AG08395 (cell line): Measurements from ENCODE around the gene MINPP1.
"Not testable (repeated sequence)": the region's sequence is repeated elsewhere in the genome, so short reads cannot be mapped to it uniquely, and the experiment has no call there.

ENCODE experiments used
- DNase-seq: peaks from one replicate; pipeline ENCODE4 v3.0.0; 2012; ENCODE audit warnings: mixed read lengths, low spot score

Gene MINPP1

DNA sequence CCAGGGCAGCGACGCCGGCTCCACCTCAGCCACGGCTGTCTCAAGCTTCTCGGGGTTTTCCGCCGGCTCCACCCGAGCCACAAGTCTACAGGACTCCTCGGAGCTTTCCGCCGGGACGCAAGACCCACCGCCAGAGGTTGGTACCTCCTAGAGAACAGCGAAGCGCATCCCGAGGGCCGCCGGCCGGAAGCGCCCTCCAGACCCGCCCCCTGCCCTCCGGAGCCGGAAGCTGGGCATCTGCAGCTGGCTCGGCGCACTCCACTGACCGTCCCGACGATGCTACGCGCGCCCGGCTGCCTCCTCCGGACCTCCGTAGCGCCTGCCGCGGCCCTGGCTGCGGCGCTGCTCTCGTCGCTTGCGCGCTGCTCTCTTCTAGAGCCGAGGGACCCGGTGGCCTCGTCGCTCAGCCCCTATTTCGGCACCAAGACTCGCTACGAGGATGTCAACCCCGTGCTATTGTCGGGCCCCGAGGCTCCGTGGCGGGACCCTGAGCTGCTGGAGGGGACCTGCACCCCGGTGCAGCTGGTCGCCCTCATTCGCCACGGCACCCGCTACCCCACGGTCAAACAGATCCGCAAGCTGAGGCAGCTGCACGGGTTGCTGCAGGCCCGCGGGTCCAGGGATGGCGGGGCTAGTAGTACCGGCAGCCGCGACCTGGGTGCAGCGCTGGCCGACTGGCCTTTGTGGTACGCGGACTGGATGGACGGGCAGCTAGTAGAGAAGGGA is at the start of gene MINPP1:
Gene MINPP1, plus strand, starts transcription at position 254 of the 726 bp plus-strand sequence. Its CDS starts 23 bp downstream, at position 277.
- peak; percentile 93 for DNase-seq

DNA sequence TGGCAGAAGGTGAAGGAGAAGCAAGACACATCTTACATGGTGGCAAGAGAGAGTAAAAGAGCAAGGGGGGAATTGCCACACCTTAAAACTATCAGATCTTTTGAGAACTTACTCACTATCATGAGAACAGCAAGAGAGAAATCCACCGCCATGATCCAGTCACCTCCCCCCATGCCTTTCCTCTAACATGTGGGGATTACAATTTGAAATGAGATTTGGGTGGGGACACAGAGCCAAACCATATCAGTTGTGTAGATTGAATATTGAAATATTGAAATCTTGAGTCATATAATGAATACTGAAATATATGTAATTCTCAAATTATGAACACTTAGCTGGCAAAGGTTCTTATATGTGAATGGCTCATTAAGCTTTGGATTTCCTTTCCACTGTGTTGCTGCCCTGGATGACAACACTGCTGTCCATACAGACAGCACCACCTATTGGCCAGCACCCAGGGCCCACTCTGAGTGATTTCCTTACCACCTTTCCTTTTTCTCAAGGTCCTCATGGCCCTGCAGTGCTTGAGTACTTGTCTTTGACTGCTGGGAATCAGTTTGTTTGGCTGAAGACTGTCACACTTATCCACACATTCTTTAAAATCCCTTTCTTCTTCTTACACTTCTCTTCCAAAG is 48.0 kb upstream of the MINPP1 start:
- DNase-seq: not testable (repeated sequence)

- not testable (repeated sequence) for DNase-seq
Measured at GRCh38 chr10:87461751-87462150, 42.9 kb upstream of the MINPP1 start.

DNA sequence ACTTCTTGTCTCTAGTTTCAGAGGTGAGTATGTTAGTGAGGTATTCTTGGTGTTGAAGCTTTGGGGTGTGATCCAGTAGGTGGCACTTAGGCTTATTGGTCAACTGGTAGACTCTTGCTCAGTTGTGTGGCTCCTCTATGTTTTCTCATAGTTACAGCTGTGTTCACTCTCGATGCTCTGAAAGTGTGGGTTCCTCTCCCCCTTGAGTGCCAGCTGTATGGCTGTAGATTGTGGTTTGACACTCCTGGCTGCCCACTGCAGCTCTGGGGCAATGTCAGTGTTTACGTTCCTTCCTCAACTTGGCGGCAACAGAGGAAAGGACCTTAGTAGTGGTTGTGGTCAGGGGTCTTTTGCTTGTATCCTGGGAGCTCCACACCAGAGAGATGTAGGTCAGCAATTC is 37.8 kb upstream of the MINPP1 start:
- not testable (repeated sequence) for DNase-seq

DNA sequence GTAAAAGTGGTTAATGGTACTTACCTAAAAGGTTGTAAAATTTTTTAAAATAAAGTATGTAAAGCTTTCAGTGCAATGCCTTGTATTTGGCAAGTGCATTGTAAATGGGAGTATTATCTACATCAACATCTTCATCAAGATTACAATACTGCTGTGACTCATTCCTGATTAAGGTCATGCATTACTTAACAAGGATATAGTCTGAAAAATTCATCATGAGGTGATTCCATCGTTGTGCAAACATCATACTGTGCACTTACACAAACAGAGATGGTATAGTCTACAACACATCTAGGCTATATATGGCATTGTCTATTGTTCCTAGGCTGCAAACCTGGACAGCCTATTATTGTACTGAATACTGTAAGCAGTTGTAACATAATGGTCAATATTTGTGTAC is 16.0 kb upstream of the MINPP1 start:
- DNase-seq: not testable (repeated sequence)

- not testable (repeated sequence) for DNase-seq
Measured at GRCh38 chr10:87490285-87490684, 14.4 kb upstream of the MINPP1 start.

GRCh38 chr10:87492450-87492849 is 12.2 kb upstream of the MINPP1 start:
- DNase-seq: not testable (repeated sequence)

DNA sequence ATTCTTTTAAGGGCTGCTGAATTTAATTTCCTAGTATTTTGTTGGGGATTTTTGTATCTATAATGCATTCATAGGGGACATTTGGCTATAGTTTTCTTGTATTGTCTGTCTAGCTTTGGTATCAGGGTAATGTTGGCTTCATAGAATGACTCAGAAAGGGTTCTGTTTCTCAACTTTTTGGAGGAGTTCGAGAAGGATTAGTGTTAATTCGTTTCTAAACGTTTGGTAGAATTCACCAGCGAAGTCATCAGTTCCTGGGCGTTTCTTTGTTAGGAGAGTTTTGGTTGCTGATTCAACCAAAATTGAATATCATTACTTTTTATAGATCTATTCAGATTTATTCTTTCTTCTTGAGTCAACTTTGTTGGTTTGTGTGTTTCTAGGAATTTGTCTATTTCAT is 9.2 kb upstream of the MINPP1 start:
- DNase-seq: not testable (repeated sequence)

GRCh38 chr10:87497386-87497785 is 7.3 kb upstream of the MINPP1 start:
- DNase-seq: not testable (repeated sequence)

DNA sequence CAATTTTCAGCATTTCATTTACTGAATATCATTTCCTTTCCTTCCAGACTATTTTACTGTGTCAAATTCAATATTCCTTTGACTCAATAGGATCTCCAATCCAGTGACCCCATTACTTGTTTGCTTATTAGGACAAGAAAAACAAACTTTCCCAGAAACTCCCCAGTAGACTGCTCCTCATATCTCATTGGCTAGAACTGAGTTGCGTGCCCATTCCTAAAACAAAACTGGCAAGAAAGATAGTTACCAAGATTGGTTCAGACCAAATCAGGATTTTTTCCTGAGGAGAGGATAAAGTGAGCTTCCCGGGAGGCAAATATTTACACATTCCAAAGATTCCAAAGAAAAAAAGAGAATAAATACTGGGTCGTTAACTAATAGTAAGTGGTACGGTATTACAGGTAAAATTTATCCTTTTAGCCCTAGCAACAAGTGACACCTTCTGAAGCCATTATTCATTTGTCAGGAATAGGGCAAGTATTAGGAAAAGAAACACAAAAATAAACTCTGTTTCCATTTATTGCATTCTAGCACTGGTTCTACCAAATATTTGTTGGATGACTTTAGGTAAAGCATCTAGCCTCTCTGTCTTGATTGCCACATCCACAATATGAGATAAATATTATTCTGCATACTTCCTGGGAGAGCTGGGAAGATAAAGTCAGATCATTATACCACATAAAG is 6.4 kb upstream of the MINPP1 start:
- not testable (repeated sequence) for DNase-seq

- no peak for DNase-seq
Measured at GRCh38 chr10:87500646-87501048, 4.0 kb upstream of the MINPP1 start.

DNA sequence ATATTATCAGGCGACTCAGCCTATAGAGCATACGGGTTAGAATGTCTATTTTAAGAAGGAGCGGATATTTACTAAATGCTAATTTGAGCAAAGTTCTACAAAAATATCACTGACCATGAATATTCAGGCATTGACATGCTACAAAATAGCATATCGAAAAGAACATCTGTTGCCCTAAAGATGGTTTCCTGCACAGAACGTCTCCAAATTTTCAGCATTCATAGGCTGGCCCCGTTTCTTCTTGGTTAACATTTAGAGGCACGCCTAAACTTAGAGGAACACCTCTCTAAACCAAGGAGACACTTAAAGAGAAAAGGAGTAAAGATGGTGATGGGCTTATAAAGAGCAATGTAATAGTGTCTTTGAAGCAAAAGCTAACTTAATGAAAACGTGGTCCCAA is 1.3 kb upstream of the MINPP1 start:
- DNase-seq: no peak

- peak; percentile 15 for DNase-seq
Measured at GRCh38 chr10:87503886-87504285, 807 bp upstream of the MINPP1 start.

- DNase-seq: no peak
Measured at GRCh38 chr10:87504307-87504639, 420 bp upstream of the MINPP1 start.

GRCh38 chr10:87505366-87506111 is 846 bp downstream of the MINPP1 start:
- DNase-seq: peak; percentile 70

- DNase-seq: no peak
Measured at GRCh38 chr10:87506956-87507355, 2.3 kb downstream of the MINPP1 start.

DNA sequence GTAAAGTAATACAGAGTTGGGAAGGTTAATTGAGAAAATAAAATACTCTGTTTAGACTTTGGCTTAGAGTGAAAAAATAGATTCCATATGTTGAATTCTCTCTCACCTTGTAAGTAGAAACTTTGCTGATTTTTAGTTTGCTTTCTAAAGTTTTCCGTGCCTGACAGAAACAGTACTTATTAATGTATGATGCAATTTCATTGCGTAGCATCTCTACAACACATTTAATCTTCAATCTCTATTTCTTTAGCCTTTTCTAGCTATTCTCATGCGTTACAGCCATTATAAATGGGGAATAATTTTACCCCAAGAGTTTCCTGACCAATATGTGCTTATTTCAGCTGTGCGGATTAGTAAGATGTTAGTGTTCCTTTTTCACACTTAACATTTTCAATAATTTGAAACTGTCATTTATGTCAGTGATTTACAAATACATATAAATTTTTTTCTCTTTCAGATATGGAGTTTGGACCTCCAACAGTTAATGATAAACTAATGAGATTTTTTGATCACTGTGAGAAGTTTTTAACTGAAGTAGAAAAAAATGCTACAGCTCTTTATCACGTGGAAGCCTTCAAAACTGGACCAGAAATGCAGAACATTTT is 3.3 kb downstream of the MINPP1 start:
- no peak for DNase-seq

GRCh38 chr10:87508837-87509236 is 4.1 kb downstream of the MINPP1 start:
- DNase-seq: no peak

DNA sequence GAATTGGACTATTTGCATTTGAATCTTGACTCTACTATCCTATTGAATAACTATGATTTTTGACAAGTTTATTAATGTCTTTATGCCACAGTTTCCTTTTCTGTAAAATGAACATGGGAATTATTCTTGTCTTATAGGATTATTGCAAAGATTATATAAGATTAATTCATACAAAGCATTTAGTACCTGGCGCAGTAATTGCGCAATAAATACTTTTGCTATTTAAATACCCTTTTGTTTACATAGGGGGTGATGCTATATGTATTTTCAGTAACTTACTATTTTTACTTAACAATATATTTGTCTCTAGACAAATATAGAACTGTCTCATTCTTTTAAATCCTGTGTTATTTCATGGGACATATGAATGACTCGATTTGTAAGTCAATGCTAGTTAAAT is 5.3 kb downstream of the MINPP1 start:
- no peak for DNase-seq

DNA sequence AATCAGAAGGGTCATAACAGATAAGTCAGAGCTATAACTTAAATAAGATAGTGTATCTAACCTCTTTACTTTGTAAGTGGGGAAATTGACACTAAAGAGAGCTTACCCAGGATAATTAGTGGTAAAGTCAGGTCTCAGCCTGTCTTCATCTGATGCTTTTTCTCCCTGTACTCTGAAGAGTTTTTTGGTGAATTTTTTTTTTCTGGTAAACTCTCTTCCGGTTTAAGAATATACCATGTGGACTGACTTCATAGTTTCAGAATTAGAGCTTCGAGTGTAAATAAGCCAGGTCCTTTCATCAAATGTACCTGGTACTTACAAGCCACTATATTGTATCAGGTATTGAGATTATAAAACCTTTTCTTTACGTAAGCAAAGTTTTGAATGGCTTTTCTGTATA is 6.8 kb downstream of the MINPP1 start:
- no peak for DNase-seq

GRCh38 chr10:87518937-87519336 is 14.2 kb downstream of the MINPP1 start:
- no peak for DNase-seq

GRCh38 chr10:87519582-87519981 is 14.9 kb downstream of the MINPP1 start:
- no peak for DNase-seq
